IPS-18a (cell line): Measurements from ENCODE around the gene ATAD2B.
"Not testable (repeated sequence)": the region's sequence is repeated elsewhere in the genome, so short reads cannot be mapped to it uniquely, and the experiment has no call there.

Source experiments
- H3K27ac ChIP-seq: one replicate; pipeline ENCODE4 v1.5.1; 2013; ENCODE audit warnings: low read length
- H3K27me3 ChIP-seq: one replicate; pipeline ENCODE4 v1.6.1; 2013; ENCODE audit warnings: mild to moderate bottlenecking, low read length; ENCODE audit not compliant: control insufficient read depth, insufficient read depth
- H3K36me3 ChIP-seq: one replicate; pipeline ENCODE4 v1.6.1; 2013; ENCODE audit warnings: low read depth, low read length; ENCODE audit not compliant: control insufficient read depth
- H3K4me1 ChIP-seq: one replicate; pipeline ENCODE4 v1.6.1; 2013; ENCODE audit warnings: low read depth, low read length; ENCODE audit not compliant: control insufficient read depth
- H3K4me3 ChIP-seq: one replicate; pipeline ENCODE4 v1.5.1; 2013; ENCODE audit warnings: low read length
- H3K9ac ChIP-seq: one replicate; pipeline ENCODE4 v1.6.1; 2013; ENCODE audit warnings: mild to moderate bottlenecking, low read length, moderate library complexity
- H3K9me3 ChIP-seq: one replicate; pipeline ENCODE4 v1.6.1; 2013; ENCODE audit warnings: low read depth, low read length; ENCODE audit not compliant: control insufficient read depth

Gene ATAD2B

DNA sequence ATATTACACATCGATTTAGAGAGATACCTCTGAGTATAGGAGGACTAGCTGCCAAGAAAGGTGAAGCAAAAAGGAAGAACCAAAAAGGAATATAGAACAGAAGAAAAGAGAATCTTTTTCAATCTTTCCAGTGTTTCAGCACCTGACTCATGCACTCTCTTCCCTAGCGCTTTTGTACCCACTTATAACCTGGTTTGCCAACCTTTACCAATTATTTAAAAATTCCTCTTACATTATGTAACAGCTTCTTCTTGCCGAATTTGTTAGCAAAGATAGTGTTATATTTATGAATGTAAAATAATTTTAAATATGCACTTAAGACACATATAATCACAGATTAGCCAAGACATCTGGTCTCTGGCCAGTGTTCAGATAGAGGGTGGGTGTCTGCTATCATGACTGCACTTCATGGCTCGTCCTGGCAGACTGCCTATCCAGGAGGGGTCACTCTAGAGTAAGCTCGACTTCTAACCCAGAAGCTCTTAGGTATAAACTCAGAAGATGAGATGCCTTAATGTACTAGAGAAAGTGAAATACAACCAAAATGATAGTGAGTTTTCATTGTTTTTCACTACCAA is 122.9 kb downstream of the ATAD2B start:
- Histone ChIP-seq H3K9ac (no peak overlapping the region), H3K4me3 (no peak overlapping the region), H3K36me3 (peaks cover 5% of the 10 kb centered on the region), H3K27ac (no peak overlapping the region), H3K4me1 (no peaks in the 10 kb centered on the region), H3K27me3 (no peaks in the 10 kb centered on the region), H3K9me3 (no peaks in the 10 kb centered on the region)

DNA sequence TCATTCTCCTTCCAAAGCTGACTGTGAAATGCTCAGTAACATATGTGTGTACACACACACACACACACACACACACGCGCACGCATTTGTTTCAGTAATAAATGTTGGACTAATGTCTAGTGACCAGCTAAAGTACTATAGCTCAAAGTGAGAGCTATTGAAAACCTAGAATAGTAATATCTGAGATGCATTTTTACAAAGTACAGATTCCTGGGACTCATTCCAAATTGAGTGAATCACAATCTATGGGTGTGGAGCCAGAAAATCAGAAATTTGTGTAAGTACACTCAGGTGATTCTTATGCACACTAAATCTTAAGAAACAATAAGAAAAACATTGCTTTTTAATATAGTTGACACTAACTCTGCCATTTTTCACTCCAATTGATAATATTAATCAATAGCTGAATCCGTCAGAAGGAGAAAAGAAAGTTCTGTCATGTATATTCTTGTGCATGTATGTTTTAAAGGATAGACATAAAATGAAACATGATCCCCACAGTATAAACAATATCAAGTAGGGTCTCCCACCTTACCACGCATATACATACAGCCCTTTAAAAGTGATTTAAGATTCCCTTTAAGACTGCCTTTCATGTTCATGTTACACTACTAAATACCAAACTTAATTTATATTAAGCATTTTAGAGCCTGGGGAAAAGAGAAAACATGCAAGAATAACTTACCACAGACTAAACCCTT is 123.5 kb downstream of the ATAD2B start:
- no peaks in the 10 kb centered on the region for H3K36me3 ChIP-seq
- H3K9me3 ChIP-seq = no peaks in the 10 kb centered on the region
- H3K27me3 ChIP-seq = no peaks in the 10 kb centered on the region
- no peak overlapping the region for H3K27ac ChIP-seq
- no peak overlapping the region for H3K4me3 ChIP-seq
- H3K4me1 ChIP-seq = no peaks in the 10 kb centered on the region
- no peak overlapping the region for H3K9ac ChIP-seq

DNA sequence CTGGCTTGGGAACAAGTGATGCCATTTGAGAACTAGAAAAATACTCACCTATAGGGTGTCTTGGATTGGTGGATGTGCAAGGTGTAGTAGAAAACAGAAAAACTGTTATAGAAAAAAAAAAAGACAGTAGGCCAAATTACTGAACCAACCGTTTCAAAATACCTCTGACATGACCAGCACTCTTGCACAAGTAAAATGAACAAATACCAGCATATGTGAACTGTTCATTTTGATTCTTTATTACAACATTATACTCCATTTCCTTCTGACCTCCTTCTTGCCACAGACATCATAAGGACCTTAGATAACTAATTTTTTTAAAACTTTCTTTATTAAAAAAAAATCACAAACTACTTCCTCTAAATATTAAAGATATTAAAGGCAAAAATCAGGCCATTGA is 125.5 kb downstream of the ATAD2B start:
- H3K9me3 ChIP-seq = no peaks in the 10 kb centered on the region

DNA sequence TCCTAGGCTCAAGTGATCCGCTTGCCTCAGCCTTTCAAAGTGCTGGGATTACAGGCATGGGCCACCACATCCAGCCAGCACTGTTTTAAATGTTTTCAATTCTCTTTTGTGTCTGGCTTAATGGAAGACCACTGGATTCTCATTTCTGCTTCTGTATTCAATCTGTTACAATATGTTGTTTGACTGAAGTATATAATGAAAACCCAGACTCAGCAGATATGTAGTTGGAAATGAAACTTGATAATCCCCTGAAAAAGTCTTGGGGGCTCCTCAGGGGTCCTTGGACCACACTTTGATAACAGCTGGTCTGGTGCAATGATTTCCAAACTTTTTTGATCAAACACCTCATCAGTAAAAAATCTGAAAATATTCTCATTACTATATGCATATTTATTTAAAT is 132.7 kb downstream of the ATAD2B start:
- H3K4me1 ChIP-seq = no peaks in the 10 kb centered on the region
- H3K4me3 ChIP-seq = no peak overlapping the region
- H3K36me3 ChIP-seq = no peaks in the 10 kb centered on the region
- H3K9ac ChIP-seq = no peak overlapping the region
- H3K27me3 ChIP-seq = no peaks in the 10 kb centered on the region
- no peak overlapping the region for H3K27ac ChIP-seq
- no peaks in the 10 kb centered on the region for H3K9me3 ChIP-seq

More for the DNA sequence above, 125.5 kb downstream of the ATAD2B start:
- Histone ChIP-seq H3K4me3 (no peak overlapping the region), H3K27me3 (no peaks in the 10 kb centered on the region), H3K36me3 (no peaks in the 10 kb centered on the region), H3K27ac (no peak overlapping the region), H3K9ac (no peak overlapping the region), H3K4me1 (no peaks in the 10 kb centered on the region)

DNA sequence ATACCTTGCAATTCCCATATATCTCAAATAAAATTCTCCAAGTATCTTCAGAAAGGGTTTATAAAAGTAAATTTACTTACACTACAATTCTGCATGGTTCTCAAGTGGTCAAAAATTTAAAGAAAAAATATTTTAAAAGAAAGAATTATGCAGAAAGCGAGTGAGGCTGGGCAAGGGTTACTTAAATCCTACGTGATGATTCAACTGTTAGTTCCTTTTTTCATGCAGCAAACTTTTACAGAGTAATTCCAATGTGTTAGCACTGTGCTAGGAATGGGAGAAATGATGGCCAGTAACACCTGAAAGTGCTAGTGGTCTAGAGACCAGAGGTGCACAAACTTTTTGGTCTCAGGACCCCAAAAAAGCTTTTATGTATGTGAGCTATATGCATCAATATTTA is 133.4 kb downstream of the ATAD2B start:
- no peaks in the 10 kb centered on the region for H3K27me3 ChIP-seq
- H3K4me1 ChIP-seq = no peaks in the 10 kb centered on the region
- no peak overlapping the region for H3K9ac ChIP-seq
- H3K9me3 ChIP-seq = no peaks in the 10 kb centered on the region
- no peak overlapping the region for H3K27ac ChIP-seq
- H3K36me3 ChIP-seq = no peaks in the 10 kb centered on the region
- H3K4me3 ChIP-seq = no peak overlapping the region

DNA sequence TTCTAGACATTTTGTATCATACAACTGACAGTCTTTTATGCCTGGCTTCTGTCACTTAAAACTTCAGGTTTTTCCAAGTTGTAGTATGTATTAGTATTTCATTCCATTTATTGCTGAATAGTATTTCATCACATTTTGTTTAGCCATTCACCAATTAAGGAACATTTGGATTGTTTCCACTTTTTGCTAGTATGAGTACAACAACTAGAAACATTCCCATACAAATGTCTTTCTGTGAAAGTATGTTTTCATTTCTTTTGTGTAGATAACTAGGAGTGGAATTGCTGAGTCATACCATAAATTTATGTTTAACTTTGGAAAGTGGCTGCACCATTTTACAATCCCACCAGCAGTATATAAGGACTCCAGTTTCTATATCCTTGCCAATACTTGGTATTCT is 135.9 kb downstream of the ATAD2B start:
- H3K4me3 ChIP-seq = no peak overlapping the region
- H3K27me3 ChIP-seq = no peaks in the 10 kb centered on the region
- H3K4me1 ChIP-seq = no peaks in the 10 kb centered on the region
- H3K9ac ChIP-seq = no peak overlapping the region
- H3K9me3 ChIP-seq = no peaks in the 10 kb centered on the region
- H3K27ac ChIP-seq = no peak overlapping the region
- H3K36me3 ChIP-seq = no peaks in the 10 kb centered on the region

DNA sequence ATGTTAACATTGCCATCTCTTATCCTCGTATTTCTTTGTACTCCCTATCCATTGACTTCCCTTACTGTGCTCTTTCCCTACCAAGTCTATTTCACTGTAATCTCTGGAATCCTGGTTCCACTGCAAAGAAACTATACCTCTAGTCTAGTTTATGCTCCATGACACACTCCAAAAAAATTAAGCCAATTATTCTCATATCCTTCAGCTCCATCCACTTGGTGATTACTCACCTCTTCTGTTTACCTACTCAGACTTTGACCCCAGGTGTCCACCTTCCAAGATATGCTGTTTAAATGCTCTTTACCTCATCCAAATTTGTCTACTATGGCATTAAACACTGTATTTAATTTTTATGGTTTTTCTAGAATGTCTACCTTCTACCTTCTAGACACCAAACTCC is 137.9 kb downstream of the ATAD2B start:
- no peak overlapping the region for H3K9ac ChIP-seq

DNA sequence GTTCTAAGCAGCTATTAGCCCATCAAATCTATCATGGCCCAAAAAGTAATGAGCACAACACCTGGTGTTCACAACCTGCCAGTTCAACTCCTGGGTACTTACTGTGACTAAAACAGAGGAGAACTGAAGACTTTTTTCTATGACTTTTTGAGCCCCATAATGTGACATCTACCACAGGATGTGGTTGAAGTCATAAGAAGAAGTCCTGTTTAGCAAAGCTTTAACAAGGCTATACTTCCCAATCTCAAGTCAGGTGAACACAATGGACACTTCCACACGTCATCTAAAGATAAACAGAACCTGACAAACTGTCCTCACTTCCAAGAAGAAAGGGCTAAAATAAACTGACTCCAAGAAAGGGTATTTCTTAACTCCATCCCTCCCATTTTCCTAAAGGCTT is 138.8 kb downstream of the ATAD2B start:
- Histone ChIP-seq H3K9me3 (no peaks in the 10 kb centered on the region), H3K36me3 (peaks cover 5% of the 10 kb centered on the region), H3K4me1 (no peaks in the 10 kb centered on the region), H3K27me3 (no peaks in the 10 kb centered on the region), H3K27ac (no peak overlapping the region), H3K4me3 (no peak overlapping the region), H3K9ac (no peak overlapping the region)

More for the DNA sequence above, 137.9 kb downstream of the ATAD2B start:
- Histone ChIP-seq H3K36me3 (peaks cover 5% of the 10 kb centered on the region), H3K27ac (no peak overlapping the region), H3K27me3 (no peaks in the 10 kb centered on the region), H3K9me3 (no peaks in the 10 kb centered on the region), H3K4me1 (no peaks in the 10 kb centered on the region), H3K4me3 (no peak overlapping the region)

DNA sequence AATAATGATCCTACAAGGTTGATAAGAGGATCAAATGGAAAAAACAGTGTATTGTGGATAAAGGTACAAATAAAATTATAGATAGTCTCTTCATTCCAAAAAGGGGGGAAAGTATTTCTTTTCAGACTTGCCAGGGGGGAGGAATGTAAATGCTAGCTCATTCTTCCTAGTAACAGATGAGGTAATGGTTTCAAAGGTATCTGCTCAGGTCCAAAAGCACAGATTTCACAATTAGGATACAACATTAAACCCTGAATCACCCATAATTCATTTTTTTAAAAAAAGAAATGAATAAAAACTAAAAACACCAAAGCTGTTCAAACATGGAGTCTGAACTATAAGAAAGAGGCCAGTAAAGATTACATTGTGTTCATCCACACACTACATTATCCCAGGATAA is 142.0 kb downstream of the ATAD2B start:
- Histone ChIP-seq H3K9ac (no peak overlapping the region), H3K4me3 (no peak overlapping the region), H3K36me3 (peaks cover 5% of the 10 kb centered on the region), H3K4me1 (no peaks in the 10 kb centered on the region), H3K9me3 (no peaks in the 10 kb centered on the region), H3K27ac (no peak overlapping the region), H3K27me3 (no peaks in the 10 kb centered on the region)

DNA sequence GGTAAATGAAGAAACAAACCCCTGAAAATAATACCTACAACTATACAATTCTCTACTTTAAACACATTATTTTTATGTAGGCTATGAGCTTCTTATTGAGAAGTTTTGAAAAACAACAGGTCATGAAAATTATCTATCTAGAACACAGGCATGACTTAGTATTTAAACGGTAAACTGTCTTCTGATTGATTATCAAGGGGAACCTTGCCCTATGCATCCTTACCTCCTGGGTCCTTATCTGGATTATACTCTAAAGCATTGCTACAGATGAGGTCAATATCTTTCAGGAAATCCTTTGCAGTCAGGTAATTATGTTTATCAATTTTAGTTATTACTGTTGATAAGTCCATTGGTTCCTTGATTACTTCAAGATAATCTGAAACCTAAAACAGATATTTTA is 144.3 kb downstream of the ATAD2B start:
- no peaks in the 10 kb centered on the region for H3K9me3 ChIP-seq
- H3K27ac ChIP-seq = no peak overlapping the region
- no peaks in the 10 kb centered on the region for H3K27me3 ChIP-seq
- no peak overlapping the region for H3K4me3 ChIP-seq
- H3K4me1 ChIP-seq = no peaks in the 10 kb centered on the region
- H3K36me3 ChIP-seq = peaks cover 5% of the 10 kb centered on the region
- H3K9ac ChIP-seq = no peak overlapping the region

DNA sequence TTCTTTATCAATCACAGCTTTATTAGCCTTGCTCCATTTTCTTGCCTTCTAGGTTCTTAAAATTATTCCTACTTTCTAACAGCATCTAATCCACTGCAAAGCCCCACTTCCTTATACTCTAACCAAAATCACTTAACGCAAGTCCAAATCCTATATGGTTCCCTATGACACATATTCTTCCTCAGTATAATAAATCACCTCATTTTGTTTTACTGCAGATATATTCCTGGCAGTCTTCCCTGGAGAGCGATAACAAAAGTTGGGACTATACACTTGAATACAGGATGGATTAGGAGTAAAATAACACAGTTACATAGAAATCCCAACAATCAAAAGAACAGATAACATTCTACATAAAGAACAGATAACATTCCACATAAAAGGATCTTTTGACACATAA is 144.8 kb downstream of the ATAD2B start:
- Histone ChIP-seq H3K27me3 (no peaks in the 10 kb centered on the region), H3K4me3 (no peak overlapping the region), H3K27ac (no peak overlapping the region), H3K36me3 (peaks cover 5% of the 10 kb centered on the region), H3K9ac (no peak overlapping the region), H3K9me3 (no peaks in the 10 kb centered on the region), H3K4me1 (no peaks in the 10 kb centered on the region)

DNA sequence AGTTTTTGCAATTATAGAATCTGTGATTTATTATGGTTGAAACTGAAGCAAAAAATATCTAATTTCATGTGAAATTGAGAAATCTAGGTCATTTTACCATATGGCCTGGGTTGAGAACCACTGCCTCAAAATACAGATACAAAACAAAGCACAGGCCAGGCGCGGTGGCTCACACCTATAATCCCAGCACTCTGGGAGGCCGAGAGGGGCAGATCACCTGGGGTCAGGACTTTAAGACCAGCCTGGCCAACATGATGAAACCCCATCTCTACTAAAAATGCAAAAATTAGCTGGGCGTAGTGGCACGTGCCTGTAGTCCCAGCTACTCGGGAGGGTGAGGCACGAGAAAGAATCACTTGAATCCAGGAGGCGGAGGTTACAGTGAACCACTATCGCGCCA is 146.5 kb downstream of the ATAD2B start:
- H3K4me1 ChIP-seq, H3K27me3 ChIP-seq, H3K36me3 ChIP-seq, H3K9ac ChIP-seq, H3K9me3 ChIP-seq, H3K27ac ChIP-seq, H3K4me3 ChIP-seq: not testable (repeated sequence)
